Astrocyte (in vitro differentiated cells and primary cell): ENCODE data around the gene PPP4C. TPM values are rescaled to one million over a fixed set of nuclear protein-coding genes. Genes with fewer than 3 reads are reported as not detected.
"Not testable (repeated sequence)": the region's sequence is repeated elsewhere in the genome, so short reads cannot be mapped to it uniquely, and the experiment has no call there.

Experiments used
- DNase-seq: peaks from one replicate; pipeline ENCODE4 v3.0.0-alpha.2; 2010; ENCODE audit warnings: low read depth
- FAIRE-seq: peaks from 2 replicates; lab custom pipeline; 2011; peaks lifted over from hg19 to GRCh38; lab: Jason Lieb, UNC
- H2AFZ ChIP-seq: 2 replicates; pipeline ENCODE4 v1.6.0; 2012; ENCODE audit warnings: low read depth, low read length, inconsistent platforms
- H3K27ac ChIP-seq: 2 replicates; pipeline ENCODE4 v1.5.1; 2011; ENCODE audit warnings: low read depth, low read length, inconsistent platforms
- H3K27me3 ChIP-seq: 2 replicates; pipeline ENCODE4 v1.6.0; 2011; ENCODE audit warnings: low read length, inconsistent platforms; ENCODE audit not compliant: insufficient read depth
- H3K36me3 ChIP-seq: 2 replicates; pipeline ENCODE4 v1.5.1; 2011; ENCODE audit warnings: low read length, inconsistent platforms; ENCODE audit not compliant: insufficient read depth
- H3K4me1 ChIP-seq: 2 replicates; pipeline ENCODE4 v1.5.1; 2011; ENCODE audit warnings: low read length, inconsistent platforms; ENCODE audit not compliant: insufficient read depth
- H3K4me2 ChIP-seq: 2 replicates; pipeline ENCODE4 v1.6.0; 2012; ENCODE audit warnings: low read length, inconsistent platforms
- H3K4me3 ChIP-seq: 2 replicates; pipeline ENCODE4 v1.5.1; 2011; ENCODE audit warnings: low read depth, mild to moderate bottlenecking, low read length, inconsistent platforms; ENCODE audit not compliant: insufficient read depth
- H3K79me2 ChIP-seq: 2 replicates; pipeline ENCODE4 v1.6.0; 2012; ENCODE audit warnings: mild to moderate bottlenecking, low read length, inconsistent platforms; ENCODE audit not compliant: insufficient read depth
- H3K9ac ChIP-seq: 2 replicates; pipeline ENCODE4 v1.6.0; 2012; ENCODE audit warnings: mild to moderate bottlenecking, low read length, inconsistent platforms
- H3K9me3 ChIP-seq: 2 replicates; pipeline ENCODE4 v1.5.1; 2012; ENCODE audit warnings: low read depth, mild to moderate bottlenecking, low read length, inconsistent platforms; ENCODE audit not compliant: insufficient read depth
- H4K20me1 ChIP-seq: 2 replicates; pipeline ENCODE4 v1.6.0; 2012; ENCODE audit warnings: low read length, inconsistent platforms; ENCODE audit not compliant: insufficient read depth
- H3K27ac Mint-ChIP-seq: one replicate; pipeline ENCODE4 v1.8.0; 2021; ENCODE audit warnings: mild to moderate bottlenecking, mixed read lengths; ENCODE audit not compliant: unreplicated experiment
- H3K27me3 Mint-ChIP-seq: one replicate; pipeline ENCODE4 v1.8.0; 2021; ENCODE audit warnings: low read depth, mixed read lengths; ENCODE audit not compliant: unreplicated experiment
- H3K36me3 Mint-ChIP-seq: one replicate; pipeline ENCODE4 v1.8.0; 2021; ENCODE audit warnings: low read depth, mixed read lengths; ENCODE audit not compliant: unreplicated experiment
- H3K4me1 Mint-ChIP-seq: one replicate; pipeline ENCODE4 v1.8.0; 2021; ENCODE audit warnings: low read depth, mixed read lengths; ENCODE audit not compliant: unreplicated experiment
- H3K4me3 Mint-ChIP-seq: one replicate; pipeline ENCODE4 v1.8.0; 2021; ENCODE audit warnings: mild to moderate bottlenecking, moderate library complexity, mixed read lengths; ENCODE audit not compliant: unreplicated experiment
- H3K9me3 Mint-ChIP-seq: one replicate; pipeline ENCODE4 v1.8.0; 2021; ENCODE audit warnings: mild to moderate bottlenecking, mixed read lengths; ENCODE audit not compliant: unreplicated experiment
- EZH2 ChIP-seq: IDR thresholded peaks from 2 replicates; pipeline ENCODE4 v1.6.1; 2012; ENCODE audit warnings: mild to moderate bottlenecking, low read length, inconsistent platforms; ENCODE audit not compliant: insufficient read depth
- total RNA-seq: library from RNA; stranded (reverse); gene quantifications from 2 replicates; pipeline ENCODE4 v1.2.1, GENCODE V29; 2021
- TF ChIP-seq, protein P1 (sequence below): IDR thresholded peaks from 2 replicates; pipeline ENCODE4 v1.5.1; 2011; ENCODE audit warnings: low read depth, mild to moderate bottlenecking, inconsistent platforms, low read length, moderate library complexity; ENCODE audit not compliant: insufficient read depth

Gene PPP4C
- total RNA-seq, 1 donor from 2014 or later = 140 TPM

DNA sequence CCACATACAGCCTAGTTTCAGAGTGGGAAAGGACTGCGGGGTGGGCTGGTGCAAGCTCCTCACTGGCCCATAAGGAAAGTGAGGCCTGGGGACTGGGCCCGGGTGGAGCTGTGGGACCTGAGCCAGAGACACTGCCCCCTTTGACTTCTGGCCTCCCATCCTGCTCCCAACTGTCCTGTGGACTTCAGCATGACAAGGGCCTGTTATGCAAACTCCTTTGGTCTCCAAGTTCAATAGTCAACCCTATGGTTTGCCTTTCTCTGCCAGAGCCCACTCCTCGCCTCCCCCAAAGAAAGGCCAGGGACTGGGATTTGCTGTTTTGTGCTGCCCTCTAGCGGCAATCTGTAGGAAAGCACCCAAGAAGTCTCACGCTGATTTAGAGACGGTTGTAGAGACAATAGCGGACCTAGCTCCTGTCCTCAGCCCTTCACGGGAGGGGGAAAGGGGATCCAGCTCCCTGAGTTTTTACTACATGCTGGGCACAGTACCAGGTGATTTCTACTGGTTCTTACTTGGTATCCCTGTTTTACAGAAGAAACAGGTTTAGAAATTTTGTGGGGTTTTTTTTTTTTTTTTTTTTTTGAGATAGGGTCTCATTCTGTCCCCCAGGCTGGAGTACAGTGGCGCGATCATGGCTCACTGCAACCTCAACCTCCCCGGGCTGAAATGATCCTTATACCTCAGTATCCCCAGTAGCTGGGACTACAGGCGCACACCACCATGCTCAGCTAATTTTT lies 43.5 kb upstream of the PPP4C start:
- FAIRE-seq = no peak
- Histone ChIP-seq H4K20me1 (peaks cover 8% of the 10 kb centered on the region), H3K27ac (no peak overlapping the region), H3K79me2 (no peaks in the 10 kb centered on the region), H3K27me3 (peaks cover 35% of the 10 kb centered on the region), H3K36me3 (no peaks in the 10 kb centered on the region), H3K4me2 (no peak overlapping the region), H3K4me3 (no peak overlapping the region), H3K4me1 (peaks cover 5% of the 10 kb centered on the region), H3K9me3 (no peaks in the 10 kb centered on the region), H2AFZ (no peak overlapping the region), H3K9ac (no peak overlapping the region)
- DNase-seq = peak; percentile 17
- TF ChIP-seq, protein P1, sequence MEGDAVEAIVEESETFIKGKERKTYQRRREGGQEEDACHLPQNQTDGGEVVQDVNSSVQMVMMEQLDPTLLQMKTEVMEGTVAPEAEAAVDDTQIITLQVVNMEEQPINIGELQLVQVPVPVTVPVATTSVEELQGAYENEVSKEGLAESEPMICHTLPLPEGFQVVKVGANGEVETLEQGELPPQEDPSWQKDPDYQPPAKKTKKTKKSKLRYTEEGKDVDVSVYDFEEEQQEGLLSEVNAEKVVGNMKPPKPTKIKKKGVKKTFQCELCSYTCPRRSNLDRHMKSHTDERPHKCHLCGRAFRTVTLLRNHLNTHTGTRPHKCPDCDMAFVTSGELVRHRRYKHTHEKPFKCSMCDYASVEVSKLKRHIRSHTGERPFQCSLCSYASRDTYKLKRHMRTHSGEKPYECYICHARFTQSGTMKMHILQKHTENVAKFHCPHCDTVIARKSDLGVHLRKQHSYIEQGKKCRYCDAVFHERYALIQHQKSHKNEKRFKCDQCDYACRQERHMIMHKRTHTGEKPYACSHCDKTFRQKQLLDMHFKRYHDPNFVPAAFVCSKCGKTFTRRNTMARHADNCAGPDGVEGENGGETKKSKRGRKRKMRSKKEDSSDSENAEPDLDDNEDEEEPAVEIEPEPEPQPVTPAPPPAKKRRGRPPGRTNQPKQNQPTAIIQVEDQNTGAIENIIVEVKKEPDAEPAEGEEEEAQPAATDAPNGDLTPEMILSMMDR = peak; percentile 78
- TF ChIP-seq EZH2 = no peak
- Mint-ChIP-seq H3K27ac (no peak overlapping the region), H3K9me3 (peaks cover 3% of the 10 kb centered on the region), H3K4me1 (peaks cover 4% of the 10 kb centered on the region), H3K27me3 (peaks cover 52% of the 10 kb centered on the region), H3K4me3 (peak overlapping the region; percentile 70), H3K36me3 (peaks cover 3% of the 10 kb centered on the region)

DNA sequence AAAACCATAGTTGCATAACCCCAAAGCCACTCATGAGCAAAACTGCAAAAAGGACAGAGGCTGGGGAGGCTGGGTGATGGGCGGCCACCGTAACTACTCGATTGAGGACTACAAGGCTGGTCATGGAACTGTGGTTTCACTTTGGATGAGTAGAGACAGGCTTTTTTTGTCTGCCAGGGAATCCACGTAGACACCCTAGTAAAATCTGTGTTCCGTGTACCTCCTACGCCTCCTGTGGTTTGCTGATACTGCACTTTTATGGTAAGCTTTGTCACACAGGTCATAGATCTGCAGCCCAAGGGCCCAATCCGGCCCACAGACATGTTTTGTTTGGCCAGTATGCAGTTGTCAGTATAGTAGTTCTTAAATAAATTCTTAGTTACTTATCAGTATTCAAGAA lies 42.5 kb upstream of the PPP4C start:
- no peaks in the 10 kb centered on the region for H3K9me3 ChIP-seq
- H3K36me3 Mint-ChIP-seq = peaks cover 3% of the 10 kb centered on the region
- H4K20me1 ChIP-seq = peaks cover 8% of the 10 kb centered on the region
- H3K27me3 ChIP-seq = peaks cover 31% of the 10 kb centered on the region
- no peaks in the 10 kb centered on the region for H3K9me3 Mint-ChIP-seq
- TF ChIP-seq EZH2 = no peak
- TF ChIP-seq, protein P1 = no peak
- H3K4me3 Mint-ChIP-seq = no peak overlapping the region
- no peaks in the 10 kb centered on the region for H3K79me2 ChIP-seq
- H3K27me3 Mint-ChIP-seq = peaks cover 42% of the 10 kb centered on the region
- peaks cover 5% of the 10 kb centered on the region for H3K4me1 ChIP-seq
- peak; percentile 19 for DNase-seq
- no peaks in the 10 kb centered on the region for H3K36me3 ChIP-seq
- FAIRE-seq = no peak
- no peak overlapping the region for H3K4me2 ChIP-seq
- H3K4me1 Mint-ChIP-seq = peaks cover 4% of the 10 kb centered on the region
- H3K27ac ChIP-seq = no peak overlapping the region
- no peak overlapping the region for H3K27ac Mint-ChIP-seq
- no peak overlapping the region for H2AFZ ChIP-seq
- no peak overlapping the region for H3K4me3 ChIP-seq
- no peak overlapping the region for H3K9ac ChIP-seq

DNA sequence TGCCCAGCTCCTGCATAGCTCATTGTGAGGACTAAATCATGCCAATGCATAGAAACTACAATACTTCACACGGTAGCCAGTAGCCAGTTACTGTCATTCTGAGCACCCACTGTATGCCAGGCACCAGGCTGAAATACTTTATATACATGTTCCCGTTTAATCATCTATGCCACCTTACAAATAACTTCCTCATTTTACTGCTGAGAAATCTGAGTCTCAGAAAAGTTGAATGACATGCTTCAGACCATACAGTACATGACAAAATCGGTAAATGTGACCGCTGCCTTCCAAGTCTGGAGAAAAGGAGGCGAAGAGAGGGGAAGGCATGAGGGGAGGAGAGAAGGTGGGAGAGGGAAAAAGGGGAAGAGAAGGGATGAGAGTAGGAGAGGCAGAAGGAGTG lies 35.6 kb upstream of the PPP4C start:
- no peak overlapping the region for H3K4me2 ChIP-seq
- no peak for FAIRE-seq
- no peak overlapping the region for H3K27ac ChIP-seq

DNA sequence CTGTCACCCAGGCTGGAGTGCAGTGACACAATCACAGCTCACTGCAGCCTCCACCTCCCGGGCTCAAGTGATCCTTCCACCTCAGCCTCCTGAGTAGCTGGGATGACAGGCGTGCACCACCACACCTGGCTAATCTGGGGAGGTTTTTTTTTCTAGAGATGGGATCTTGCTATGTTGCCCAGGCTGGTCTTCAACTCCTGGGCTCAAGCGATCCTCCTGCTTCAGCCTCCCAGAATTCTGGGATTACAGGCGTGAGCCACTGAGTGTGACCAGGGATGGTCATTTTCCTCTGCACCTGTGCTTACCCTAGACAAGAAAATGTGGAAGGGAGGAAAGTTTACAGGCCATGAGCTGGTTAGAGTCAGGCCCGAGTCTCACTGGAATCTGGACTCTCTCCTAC lies 35.1 kb upstream of the PPP4C start:
- H3K4me1 ChIP-seq, H3K36me3 ChIP-seq, H3K4me3 ChIP-seq, H3K27ac ChIP-seq, H4K20me1 ChIP-seq, H3K4me1 Mint-ChIP-seq, H2AFZ ChIP-seq, H3K27ac Mint-ChIP-seq, H3K4me3 Mint-ChIP-seq, H3K27me3 ChIP-seq, DNase-seq, FAIRE-seq, H3K36me3 Mint-ChIP-seq, H3K9me3 Mint-ChIP-seq, H3K79me2 ChIP-seq, H3K9me3 ChIP-seq, H3K9ac ChIP-seq, H3K4me2 ChIP-seq: not testable (repeated sequence)
- H3K27me3 Mint-ChIP-seq = peaks cover 18% of the 10 kb centered on the region

More for the DNA sequence above, 35.6 kb upstream of the PPP4C start:
- Histone ChIP-seq H3K4me3 (no peak overlapping the region), H3K79me2 (no peaks in the 10 kb centered on the region), H3K9me3 (no peaks in the 10 kb centered on the region), H3K9ac (no peak overlapping the region), H4K20me1 (no peaks in the 10 kb centered on the region), H3K36me3 (no peaks in the 10 kb centered on the region), H3K27me3 (peaks cover 2% of the 10 kb centered on the region), H3K4me1 (no peaks in the 10 kb centered on the region), H2AFZ (no peak overlapping the region)
- Mint-ChIP-seq H3K9me3 (no peaks in the 10 kb centered on the region), H3K36me3 (peaks cover 3% of the 10 kb centered on the region), H3K27me3 (peaks cover 21% of the 10 kb centered on the region), H3K4me3 (no peak overlapping the region), H3K4me1 (no peaks in the 10 kb centered on the region), H3K27ac (no peak overlapping the region)
- no peak for DNase-seq
- no peak for TF ChIP-seq EZH2
- TF ChIP-seq, protein P1 = no peak
